Colonic mucosa (tissue), 4 donors: ENCODE data around the gene HDAC4. TPM values are rescaled to one million over a fixed set of nuclear protein-coding genes. Genes with fewer than 3 reads are reported as not detected.

Experiments used
- DNase-seq: peaks from one replicate; pipeline ENCODE4 v3.0.0-alpha.2; 2020
- H3K27ac ChIP-seq: fragments of 200-600 bp; one replicate; pipeline ENCODE4 v1.8.0; 2021
- H3K27me3 ChIP-seq: fragments of 200-600 bp; one replicate; pipeline ENCODE4 v1.8.0; 2021
- H3K36me3 ChIP-seq: fragments of 200-600 bp; one replicate; pipeline ENCODE4 v1.8.0; 2021
- H3K4me1 ChIP-seq: fragments of 200-600 bp; one replicate; pipeline ENCODE4 v1.8.0; 2021; ENCODE audit warnings: mild to moderate bottlenecking
- H3K4me3 ChIP-seq: fragments of 200-600 bp; one replicate; pipeline ENCODE4 v1.8.0; 2021
- H3K9ac ChIP-seq, 2 donors: one replicate each; pipeline ENCODE4 v1.7.0; 2013; ENCODE audit warnings: control low read depth in 2 of 2, low read depth in 2 of 2, low read length in 2 of 2
- H3K9me3 ChIP-seq: fragments of 200-600 bp; one replicate; pipeline ENCODE4 v1.8.0; 2021
- CTCF ChIP-seq: fragments of 200-600 bp; IDR thresholded peaks from one replicate; pipeline ENCODE4 v1.8.0; 2022; ENCODE audit warnings: antibody characterized with exemption, mild to moderate bottlenecking
- intact Hi-C: fragments of 100-400 bp; cut with DNase I; formaldehyde crosslinking; loops from one replicate; pipeline ENCODE4 v1.14.1; 2022
- total RNA-seq, 2 donors: library from RNA; stranded (reverse); fragmentation: NEBNext Ultra II Directional in 1 of 2; extraction: Animal tissue kit (Norgen Biotek cat#: 25700) in 1 of 2; gene quantifications; one replicate each; pipeline ENCODE4 v1.2.1, GENCODE V29; 2021
- donor health status: healthy.
- donor health status: DM: no; HTN: no; CAD: no.
- donor health status: DM: no; HTN: no; CAD: no.

The HDAC4 gene
- total RNA-seq, 2 donors from 2014 or later, result 35.3 to 46.8 TPM

- Histone ChIP-seq H3K27ac (no peak overlapping the region), H3K36me3 (no peaks in the 10 kb centered on the region), H3K4me3 (no peak overlapping the region), H3K4me1 (peaks cover 7% of the 10 kb centered on the region), H3K27me3 (no peaks in the 10 kb centered on the region), H3K9ac (no peak overlapping the region), H3K9me3 (no peaks in the 10 kb centered on the region)
- no peak for TF ChIP-seq CTCF
- peak; percentile 29 for DNase-seq
- intact Hi-C loops, result no loop called here
Measured at GRCh38 chr2:239344857-239345216, 56.0 kb downstream of the HDAC4 start.

- no peak overlapping the region for H3K27ac ChIP-seq
- no peaks in the 10 kb centered on the region for H3K9me3 ChIP-seq
- peak; percentile 12 for DNase-seq
- H3K4me1 ChIP-seq, result peaks cover 4% of the 10 kb centered on the region
- H3K27me3 ChIP-seq, result no peaks in the 10 kb centered on the region
- H3K4me3 ChIP-seq, result no peak overlapping the region
- no peak overlapping the region for H3K9ac ChIP-seq
- H3K36me3 ChIP-seq, result no peaks in the 10 kb centered on the region
- intact Hi-C loops, result no loop called here
- no peak for TF ChIP-seq CTCF
Measured at GRCh38 chr2:239343946-239344856, 56.6 kb downstream of the HDAC4 start.

- H3K4me3 ChIP-seq, result no peak overlapping the region
- DNase-seq, result peak; percentile 10
- no peak overlapping the region for H3K27ac ChIP-seq
- TF ChIP-seq CTCF, result no peak
- no peaks in the 10 kb centered on the region for H3K27me3 ChIP-seq
- H3K36me3 ChIP-seq, result no peaks in the 10 kb centered on the region
- H3K9me3 ChIP-seq, result no peaks in the 10 kb centered on the region
- no peaks in the 10 kb centered on the region for H3K4me1 ChIP-seq
- H3K9ac ChIP-seq, result no peak overlapping the region
- intact Hi-C loops, result no loop called here
Measured at GRCh38 chr2:239343460-239343859, 57.4 kb downstream of the HDAC4 start.

- H3K27me3 ChIP-seq, result no peaks in the 10 kb centered on the region
- H3K9me3 ChIP-seq, result no peaks in the 10 kb centered on the region
- no peaks in the 10 kb centered on the region for H3K36me3 ChIP-seq
- H3K4me1 ChIP-seq, result no peaks in the 10 kb centered on the region
- peak; percentile 10 for DNase-seq
- intact Hi-C loops, result no loop called here
- no peak overlapping the region for H3K27ac ChIP-seq
- no peak for TF ChIP-seq CTCF
- H3K4me3 ChIP-seq, result no peak overlapping the region
- no peak overlapping the region for H3K9ac ChIP-seq
Measured at GRCh38 chr2:239341840-239342239, 59.0 kb downstream of the HDAC4 start.

- no peak for TF ChIP-seq CTCF
- H3K36me3 ChIP-seq, result no peaks in the 10 kb centered on the region
- H3K4me3 ChIP-seq, result no peak overlapping the region
- no peaks in the 10 kb centered on the region for H3K9me3 ChIP-seq
- H3K4me1 ChIP-seq, result no peaks in the 10 kb centered on the region
- intact Hi-C loops, result no loop called here
- H3K27me3 ChIP-seq, result no peaks in the 10 kb centered on the region
- no peak for DNase-seq
- H3K9ac ChIP-seq, result no peak overlapping the region
- no peak overlapping the region for H3K27ac ChIP-seq
Measured at GRCh38 chr2:239341146-239341732, 59.6 kb downstream of the HDAC4 start.
